GM19043 (cell line): ENCODE data around the gene STK36.

Source experiments
- ATAC-seq: cut with Tn5 transposase; IDR thresholded peaks from one replicate; pipeline ENCODE4 v1.9.1; 2021; ENCODE audit warnings: low read depth; ENCODE audit not compliant: unreplicated experiment

STK36 gene

DNA sequence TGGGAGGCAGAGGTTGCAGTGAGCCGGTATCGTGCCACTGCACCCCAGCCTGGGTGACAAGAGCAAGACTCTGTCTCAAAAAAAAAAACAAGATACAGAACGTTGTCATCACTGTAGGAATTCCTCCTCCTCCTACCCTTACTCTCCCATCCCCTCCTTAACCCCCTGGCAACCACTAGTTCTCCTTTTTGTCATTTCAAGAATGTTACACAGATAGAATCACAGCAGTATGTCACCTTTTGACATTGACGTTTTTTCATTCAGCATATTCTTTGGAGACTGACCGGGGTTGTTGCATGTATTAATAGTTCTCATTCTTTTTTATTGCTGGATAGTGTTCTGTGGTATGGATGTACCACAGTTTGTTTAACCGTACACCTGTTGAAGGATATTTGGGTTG lies 71.2 kb downstream of the STK36 start:
- no peak for ATAC-seq

DNA sequence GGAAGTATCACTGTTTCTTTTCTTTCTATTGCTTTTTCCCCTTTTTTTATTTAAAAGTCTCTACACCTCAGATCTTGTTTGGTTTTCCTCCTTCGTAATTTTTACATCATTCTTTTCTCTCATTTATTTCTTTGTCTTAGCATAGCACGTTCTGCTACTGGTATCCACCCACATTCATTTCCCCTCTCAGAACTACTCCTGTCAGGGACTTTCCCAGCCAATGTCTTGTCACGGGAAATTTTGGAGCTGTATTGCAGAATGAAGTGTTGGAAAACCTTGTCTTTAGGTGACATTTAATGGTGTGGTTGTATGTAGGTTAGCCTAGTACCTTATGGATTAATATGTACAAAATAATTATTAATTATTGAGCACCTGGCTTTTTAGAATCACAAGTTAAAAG lies 72.7 kb downstream of the STK36 start:
- ATAC-seq, result no peak

DNA sequence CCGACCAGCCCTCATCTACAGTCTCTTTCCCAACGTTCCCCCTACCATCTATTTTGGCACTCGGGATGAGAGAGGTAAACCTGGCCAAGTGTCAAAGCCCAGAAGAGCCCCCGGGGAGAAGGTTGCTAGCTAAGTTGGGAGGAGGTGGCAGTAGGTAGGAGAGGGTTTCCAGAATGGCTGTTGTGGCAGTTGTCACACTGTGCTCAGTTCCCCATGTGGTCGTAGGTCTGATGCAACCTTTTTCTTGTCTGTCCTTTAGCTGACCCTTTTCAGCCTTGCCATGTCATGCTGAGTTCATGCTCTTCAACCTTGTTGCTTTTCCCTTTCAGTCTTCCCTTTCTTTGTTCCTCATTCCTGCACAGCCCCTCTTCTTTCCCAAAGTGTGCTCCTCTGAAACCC lies 73.3 kb downstream of the STK36 start:
- ATAC-seq, result no peak

DNA sequence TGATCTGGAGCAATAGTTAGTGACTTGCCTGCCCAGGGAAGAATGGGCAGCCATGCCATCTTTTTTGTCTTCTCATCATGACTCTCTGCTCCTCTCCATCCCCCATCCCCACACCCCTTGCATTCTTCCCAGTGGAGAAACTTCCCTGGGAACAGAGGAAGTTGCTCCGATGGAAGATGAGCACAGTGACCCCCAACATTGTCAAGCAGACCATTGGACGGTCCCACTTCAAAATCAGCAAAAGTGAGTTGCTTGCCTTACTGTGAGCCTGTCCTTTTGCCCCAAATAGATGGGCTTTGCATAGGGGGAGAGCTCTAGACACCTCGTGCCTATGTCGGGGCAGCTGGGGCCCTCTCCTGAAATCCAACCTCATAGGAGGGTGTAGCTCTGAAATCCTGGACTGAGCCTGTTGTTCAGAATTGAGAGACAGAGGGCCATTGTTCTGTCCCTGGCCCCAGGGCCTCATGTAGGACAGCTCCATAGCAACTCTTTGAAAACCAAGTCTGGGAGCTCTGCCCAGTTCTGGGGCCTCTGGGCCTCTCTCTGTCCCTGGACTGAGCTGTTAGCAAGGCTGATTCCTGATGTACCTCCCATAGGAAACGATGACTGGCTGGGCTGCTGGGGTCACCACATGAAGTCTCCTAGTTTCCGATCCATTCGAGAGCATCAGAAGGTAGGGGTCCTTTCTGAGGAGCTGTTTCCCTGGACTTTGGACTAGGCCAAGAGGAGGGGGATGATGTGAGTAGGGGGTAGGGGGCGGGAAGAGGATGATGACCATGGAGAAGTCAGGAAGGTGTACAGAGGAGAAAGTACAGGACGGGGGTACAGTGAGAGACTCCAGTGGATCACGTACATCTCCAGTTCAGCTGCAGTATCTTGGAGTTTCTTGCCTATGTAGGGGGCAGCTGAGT lies 73.9 kb downstream of the STK36 start:
- no peak for ATAC-seq

DNA sequence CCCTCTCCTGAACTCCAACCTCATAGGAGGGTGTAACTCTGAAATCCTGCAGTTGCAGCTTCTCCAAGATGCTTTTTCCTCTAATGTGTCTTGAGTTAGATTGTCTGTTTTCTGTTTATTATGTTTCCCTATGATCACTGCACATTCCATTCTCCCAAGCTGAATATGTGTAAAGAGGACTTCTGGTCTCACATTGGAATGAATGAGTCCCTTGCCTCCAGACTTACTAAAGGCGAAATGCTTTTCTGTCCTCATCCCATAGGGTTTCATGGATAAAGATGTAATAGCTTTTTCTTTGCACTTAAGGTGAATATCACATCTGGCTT lies 74.5 kb downstream of the STK36 start:
- ATAC-seq, result no peak

DNA sequence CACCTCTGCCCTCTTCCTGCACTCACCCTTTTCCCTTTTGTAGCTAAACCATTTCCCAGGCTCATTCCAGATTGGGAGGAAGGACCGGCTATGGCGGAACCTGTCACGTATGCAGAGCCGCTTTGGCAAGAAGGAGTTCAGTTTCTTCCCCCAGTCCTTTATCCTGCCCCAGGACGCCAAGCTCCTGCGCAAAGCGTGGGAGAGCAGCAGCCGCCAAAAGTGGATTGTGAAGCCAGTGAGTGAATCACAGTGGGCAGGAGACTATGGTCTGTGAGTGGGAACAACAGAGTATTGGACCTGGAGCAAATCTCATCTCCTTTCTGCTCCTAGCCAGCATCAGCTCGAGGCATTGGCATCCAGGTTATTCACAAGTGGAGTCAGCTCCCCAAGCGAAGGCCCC lies 75.1 kb downstream of the STK36 start:
- no peak for ATAC-seq

DNA sequence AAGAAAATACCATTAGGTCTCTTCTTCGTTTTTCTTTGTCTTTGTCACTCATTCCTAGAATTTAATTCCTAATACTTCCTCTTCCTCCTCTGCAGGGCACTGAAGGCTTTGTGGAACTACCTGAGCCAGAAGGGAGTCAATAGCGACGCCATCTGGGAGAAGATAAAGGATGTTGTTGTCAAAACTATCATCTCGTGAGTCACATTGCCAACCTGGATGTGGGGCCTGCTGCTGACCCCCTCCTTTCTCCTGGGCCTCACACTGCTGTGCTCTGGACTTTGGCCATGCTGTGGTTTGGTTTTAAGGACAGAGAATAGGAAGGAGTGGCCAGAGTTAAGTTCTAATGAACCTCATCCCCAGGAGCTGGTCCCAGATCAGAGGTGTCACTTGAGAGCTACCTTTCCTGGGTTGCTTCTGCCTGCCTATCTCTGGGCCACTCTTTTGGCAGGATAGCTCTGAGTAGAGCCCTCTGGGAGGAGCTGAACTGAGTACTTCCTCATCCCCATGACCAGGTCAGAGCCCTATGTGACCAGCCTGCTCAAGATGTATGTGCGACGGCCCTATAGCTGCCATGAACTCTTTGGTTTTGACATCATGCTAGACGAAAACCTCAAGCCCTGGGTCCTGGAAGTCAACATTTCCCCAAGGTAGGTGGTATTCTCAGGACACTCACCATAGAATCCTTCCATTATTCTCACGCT lies 77.0 kb downstream of the STK36 start:
- ATAC-seq, result no peak
